Ectodermal cell (in vitro differentiated cells): ENCODE measurements around the gene ST7L.

Experiments
- H3K27ac ChIP-seq: 2 replicates; pipeline ENCODE4 v1.7.0; 2013; ENCODE audit warnings: mild to moderate bottlenecking, low read depth, low read length; ENCODE audit not compliant: insufficient read depth, poor library complexity, severe bottlenecking
- H3K27me3 ChIP-seq: 2 replicates; pipeline ENCODE4 v1.7.0; 2013; ENCODE audit warnings: mild to moderate bottlenecking, low read length; ENCODE audit not compliant: insufficient read depth, control insufficient read depth, poor library complexity, severe bottlenecking
- H3K36me3 ChIP-seq: one replicate; pipeline ENCODE4 v1.7.0; 2013; ENCODE audit warnings: low read length; ENCODE audit not compliant: control insufficient read depth, insufficient read depth
- H3K4me1 ChIP-seq: one replicate; pipeline ENCODE4 v1.7.0; 2013; ENCODE audit warnings: low read length; ENCODE audit not compliant: control insufficient read depth, insufficient read depth
- H3K4me3 ChIP-seq: 2 replicates; pipeline ENCODE4 v1.7.0; 2013; ENCODE audit warnings: low read depth, low read length, control low read depth; ENCODE audit not compliant: insufficient read depth
- H3K9me3 ChIP-seq: 2 replicates; pipeline ENCODE4 v1.7.0; 2013; ENCODE audit warnings: mild to moderate bottlenecking, low read length, moderate library complexity; ENCODE audit not compliant: control insufficient read depth
- WGBS, 2 experiments: methylation state at CpG; one replicate each; pipeline ENCODE4 v1.1.7; 2013; ENCODE audit warnings: missing lambda C conversion rate in 2 of 2; 5-methylcytosine and 5-hydroxymethylcytosine counted together

The ST7L gene

DNA sequence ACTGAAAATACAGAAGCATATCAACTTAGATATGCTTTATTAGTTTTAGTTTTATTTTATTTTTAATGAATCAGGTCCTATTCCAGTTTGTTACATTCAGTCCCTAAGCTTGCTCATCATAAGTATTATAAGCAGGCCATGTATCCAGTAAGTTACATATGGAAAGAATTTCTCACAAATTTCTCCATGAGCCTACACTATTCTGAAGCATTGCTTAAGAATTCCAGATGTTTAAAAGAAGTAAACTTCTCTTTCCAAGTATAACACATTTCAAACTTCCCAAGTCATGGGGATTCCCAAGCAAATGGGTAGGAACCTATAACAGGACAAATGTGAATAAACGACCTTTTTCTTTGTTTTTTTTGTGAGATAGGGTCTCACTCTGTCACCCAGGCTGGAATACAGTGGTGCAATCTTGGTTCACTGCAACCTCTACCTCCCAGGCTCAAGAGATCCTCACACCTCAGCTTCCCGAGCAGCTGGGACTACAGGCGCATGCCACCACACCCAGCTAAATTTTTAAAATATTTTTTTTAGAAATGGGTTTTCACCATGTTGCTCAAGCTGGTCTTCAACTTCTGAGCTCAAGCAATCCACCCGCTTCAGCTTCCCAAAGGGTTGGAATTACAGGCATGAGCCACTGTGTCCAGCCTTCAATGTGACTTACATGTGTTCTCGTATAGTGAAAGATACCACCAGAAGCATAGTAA, 39.0 kb downstream of the ST7L start:
- no peaks in the 10 kb centered on the region for H3K27me3 ChIP-seq
- H3K4me1 ChIP-seq: no peaks in the 10 kb centered on the region
- H3K9me3 ChIP-seq: no peaks in the 10 kb centered on the region
- no peak overlapping the region for H3K4me3 ChIP-seq
- 88 to 91% methylated on average over 5 of the region's 5 CpGs for WGBS, 2 experiments
- no peak overlapping the region for H3K27ac ChIP-seq
- no peaks in the 10 kb centered on the region for H3K36me3 ChIP-seq

DNA sequence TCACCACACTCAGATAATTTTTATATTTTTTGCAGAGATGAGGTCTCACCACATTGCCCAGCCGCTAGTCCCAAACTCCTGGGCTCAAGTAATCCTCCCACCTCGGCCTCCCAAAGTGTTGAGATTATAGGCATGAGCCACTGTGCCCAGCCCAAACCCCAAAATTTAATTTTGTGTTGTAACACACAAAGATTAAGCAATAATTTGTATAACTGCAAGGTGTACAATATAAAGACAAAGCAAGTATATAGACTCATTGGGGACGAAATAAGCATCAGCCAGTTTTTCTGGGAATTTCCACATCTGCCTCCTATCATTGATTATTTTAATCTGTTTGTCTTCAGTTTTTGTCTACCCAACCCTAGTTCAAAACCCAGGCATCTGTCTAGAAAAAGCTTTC, 42.7 kb downstream of the ST7L start:
- H3K36me3 ChIP-seq: peaks cover 12% of the 10 kb centered on the region
- H3K4me3 ChIP-seq: no peak overlapping the region
- H3K4me1 ChIP-seq: no peaks in the 10 kb centered on the region
- H3K27ac ChIP-seq: no peak overlapping the region
- H3K9me3 ChIP-seq: no peaks in the 10 kb centered on the region
- 88 to 97% methylated on average over 3 of the region's 3 CpGs for WGBS, 2 experiments
- H3K27me3 ChIP-seq: no peaks in the 10 kb centered on the region

DNA sequence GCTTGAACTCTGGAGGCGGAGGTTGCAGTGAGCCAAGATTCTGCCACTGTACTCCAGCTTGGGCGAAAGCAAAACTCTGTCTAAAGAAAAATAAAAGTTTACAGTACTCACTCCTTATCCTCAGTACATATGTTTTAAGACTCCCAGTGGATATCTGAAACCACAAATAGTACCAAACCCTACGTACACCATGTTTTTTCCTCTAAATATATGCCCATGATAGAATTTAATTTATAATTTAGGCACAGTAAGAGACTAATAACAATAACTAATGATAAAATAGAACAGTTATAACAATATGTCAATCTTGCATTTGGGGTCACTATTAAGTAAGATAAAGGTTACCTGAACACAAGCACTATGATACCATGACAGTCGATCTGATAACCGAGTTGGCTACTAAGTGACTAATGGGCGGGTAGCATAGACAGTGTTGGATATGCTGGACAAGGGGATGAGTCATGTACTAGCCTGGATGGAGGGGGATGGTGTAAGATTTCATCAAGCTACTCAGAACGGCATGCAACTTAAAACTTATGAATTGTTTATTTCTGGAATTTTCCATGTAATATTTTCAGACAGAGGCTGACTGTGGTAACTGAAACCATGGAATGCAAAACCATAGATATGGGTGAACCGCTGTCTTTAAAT, 43.7 kb downstream of the ST7L start:
- Histone ChIP-seq H3K27me3 (no peaks in the 10 kb centered on the region), H3K9me3 (no peaks in the 10 kb centered on the region), H3K4me3 (no peak overlapping the region), H3K36me3 (peaks cover 12% of the 10 kb centered on the region), H3K27ac (no peak overlapping the region), H3K4me1 (no peaks in the 10 kb centered on the region)
- WGBS, 2 experiments: 96 to 97% methylated on average over 7 to 8 of the region's 8 CpGs

DNA sequence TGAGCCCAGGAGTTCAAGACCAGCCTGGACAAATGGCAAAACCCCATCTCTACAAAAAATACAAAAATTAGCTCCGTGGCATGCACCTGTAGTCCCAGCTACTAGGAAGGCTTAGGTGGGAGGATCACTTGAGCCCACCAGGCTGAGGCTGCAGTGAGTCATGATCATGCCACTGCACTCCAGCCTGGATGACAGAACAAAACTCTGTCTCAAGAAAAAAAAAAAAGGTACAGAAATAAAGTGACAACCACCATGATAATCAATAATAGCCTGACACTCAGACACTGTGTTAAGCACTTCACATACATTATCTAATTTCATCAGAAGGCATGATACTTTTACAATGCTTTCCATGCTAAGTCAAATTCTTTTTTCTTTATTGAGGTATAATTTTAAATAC, 53.1 kb downstream of the ST7L start:
- H3K27ac ChIP-seq: no peak overlapping the region
- 96 to 97% methylated on average over 1 of the region's 1 CpG for WGBS, 2 experiments

DNA sequence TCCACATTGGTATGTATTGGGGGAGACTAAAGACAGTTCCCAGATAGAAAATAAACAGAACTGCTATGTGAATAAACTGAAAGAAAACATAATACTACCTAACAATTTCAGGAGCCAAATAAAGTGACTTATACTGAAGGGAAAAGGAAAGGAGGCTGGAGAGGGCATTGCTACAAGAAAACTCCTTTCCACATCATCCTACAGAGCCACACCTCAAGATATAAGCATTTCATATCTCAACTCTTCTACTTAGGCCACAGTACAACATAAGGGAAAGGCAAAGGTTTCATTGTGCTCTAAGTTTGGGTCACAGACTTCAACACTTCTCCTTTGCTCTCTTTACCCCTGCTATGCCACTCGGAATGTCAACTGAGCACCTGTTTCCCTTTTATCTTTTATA, 54.9 kb downstream of the ST7L start:
- Histone ChIP-seq H3K27ac (no peak overlapping the region), H3K4me3 (no peak overlapping the region), H3K27me3 (no peaks in the 10 kb centered on the region), H3K4me1 (no peaks in the 10 kb centered on the region), H3K9me3 (no peaks in the 10 kb centered on the region), H3K36me3 (no peaks in the 10 kb centered on the region)
- WGBS, 2 experiments: 94% methylated on average over 1 of the region's 1 CpG; no CpG with 5 or more reads in 1 of the 2 experiments

More for the DNA sequence above, 53.1 kb downstream of the ST7L start:
- Histone ChIP-seq H3K4me3 (no peak overlapping the region), H3K36me3 (no peaks in the 10 kb centered on the region), H3K27me3 (no peaks in the 10 kb centered on the region), H3K9me3 (no peaks in the 10 kb centered on the region), H3K4me1 (no peaks in the 10 kb centered on the region)

DNA sequence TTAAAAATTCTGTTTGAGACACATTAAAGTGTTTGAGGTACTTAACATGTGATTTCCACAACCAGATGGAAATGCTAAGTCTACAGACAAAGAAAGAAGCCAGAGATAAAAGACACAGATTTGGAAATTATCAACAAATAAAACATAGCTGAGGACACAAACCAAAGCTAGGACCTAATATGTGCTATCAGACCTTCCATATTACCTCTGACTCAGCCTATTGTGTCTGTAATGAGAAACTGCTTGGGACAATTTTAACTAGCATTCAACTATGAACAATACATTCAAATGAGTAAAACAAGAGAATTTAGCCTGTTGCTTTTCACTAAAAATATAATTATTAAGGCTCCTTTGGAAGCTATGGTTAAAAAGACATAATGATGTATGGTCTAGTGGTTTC, 55.6 kb downstream of the ST7L start:
- Histone ChIP-seq H3K4me3 (no peak overlapping the region), H3K9me3 (no peaks in the 10 kb centered on the region), H3K36me3 (no peaks in the 10 kb centered on the region)

DNA sequence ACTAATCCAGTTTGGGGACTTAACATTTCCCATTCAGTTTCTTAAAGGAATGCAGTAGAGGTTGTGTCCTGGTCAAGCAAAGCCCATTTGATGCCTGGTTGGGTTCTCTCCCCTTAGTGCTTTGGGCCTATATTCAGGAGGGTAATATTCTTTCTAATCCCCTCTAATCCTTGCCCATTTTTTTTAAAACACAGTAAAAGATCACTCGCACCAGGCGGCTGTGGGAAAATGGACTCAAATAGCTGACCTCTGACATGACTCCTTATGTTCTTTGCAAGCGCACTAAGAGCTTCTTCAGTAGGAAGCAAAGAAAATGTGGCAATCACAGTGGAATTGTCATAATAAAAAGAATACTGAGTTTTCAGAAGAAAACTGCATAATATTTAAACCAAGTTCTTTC, 60.3 kb downstream of the ST7L start:
- H3K27me3 ChIP-seq: no peaks in the 10 kb centered on the region
- H3K27ac ChIP-seq: no peak overlapping the region
- H3K36me3 ChIP-seq: no peaks in the 10 kb centered on the region
- no peaks in the 10 kb centered on the region for H3K4me1 ChIP-seq
- H3K9me3 ChIP-seq: no peaks in the 10 kb centered on the region
- WGBS, 2 experiments: 75 to 93% methylated on average over 3 of the region's 3 CpGs
- no peak overlapping the region for H3K4me3 ChIP-seq

More for the DNA sequence above, 55.6 kb downstream of the ST7L start:
- H3K27me3 ChIP-seq: no peaks in the 10 kb centered on the region
- H3K27ac ChIP-seq: no peak overlapping the region
- no peaks in the 10 kb centered on the region for H3K4me1 ChIP-seq

DNA sequence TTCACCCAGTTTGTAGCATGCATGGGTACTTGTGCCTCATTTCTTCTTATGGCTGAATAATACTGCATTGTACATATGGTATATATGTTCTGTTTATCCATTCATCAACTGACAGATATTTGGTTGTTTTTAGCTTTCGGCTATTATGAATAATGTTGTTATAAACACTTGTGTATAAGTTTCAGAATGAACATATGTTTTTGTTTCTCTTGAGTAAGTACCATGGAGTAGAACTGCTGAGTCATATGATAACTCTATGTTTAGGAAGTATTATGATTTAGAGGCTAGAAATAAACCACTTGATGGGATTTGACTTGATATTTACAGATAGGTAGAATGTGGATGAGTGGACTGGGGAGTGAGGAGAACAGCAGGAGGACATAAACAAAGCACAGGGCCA, 61.6 kb downstream of the ST7L start:
- H3K4me3 ChIP-seq: no peak overlapping the region
- H3K27ac ChIP-seq: peak overlapping the region; percentile 39
- no peaks in the 10 kb centered on the region for H3K36me3 ChIP-seq
- H3K27me3 ChIP-seq: no peaks in the 10 kb centered on the region
- no peaks in the 10 kb centered on the region for H3K4me1 ChIP-seq
- no peaks in the 10 kb centered on the region for H3K9me3 ChIP-seq
- WGBS, 2 experiments: 100% methylated on average over 1 of the region's 1 CpG

DNA sequence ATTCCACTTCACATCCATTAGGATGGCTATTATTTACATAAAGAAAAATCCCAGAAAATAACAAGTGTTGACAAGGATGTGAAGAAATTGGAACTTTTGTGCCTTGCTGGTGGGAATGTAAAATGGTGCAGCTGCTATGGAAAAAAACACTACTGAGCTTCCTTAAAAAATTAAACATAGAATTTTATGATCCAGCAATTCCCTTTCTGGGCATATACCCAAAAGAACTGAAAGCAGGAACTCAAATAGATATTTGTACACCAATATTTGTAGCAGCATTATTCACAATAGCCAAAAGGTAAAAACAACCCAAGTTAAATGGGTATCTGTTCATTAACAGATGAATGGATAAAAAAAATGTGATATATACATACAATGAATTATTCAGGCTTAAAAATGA, 64.5 kb downstream of the ST7L start:
- H3K27ac ChIP-seq: no peak overlapping the region
- no peaks in the 10 kb centered on the region for H3K36me3 ChIP-seq
- no peak overlapping the region for H3K4me3 ChIP-seq
- no peaks in the 10 kb centered on the region for H3K27me3 ChIP-seq
- no peaks in the 10 kb centered on the region for H3K9me3 ChIP-seq
- H3K4me1 ChIP-seq: no peaks in the 10 kb centered on the region

DNA sequence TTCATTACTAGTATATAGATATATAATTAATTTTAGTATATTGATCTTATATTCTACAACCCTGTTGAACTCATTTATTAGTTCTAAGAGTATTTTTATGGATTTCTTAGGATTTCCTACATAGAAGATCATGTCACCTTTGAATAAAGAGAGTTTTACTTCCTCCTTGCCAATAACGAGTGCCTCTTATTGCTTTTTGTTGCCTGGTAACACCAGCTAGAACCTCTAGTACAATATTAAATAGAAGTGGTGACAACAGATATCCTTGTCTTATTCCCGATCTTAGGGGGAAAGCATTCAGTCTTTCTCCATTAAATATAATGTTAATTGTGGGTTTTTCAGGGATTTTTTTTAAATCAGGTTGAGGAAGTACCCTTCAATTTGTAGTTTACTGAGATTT, 69.4 kb downstream of the ST7L start:
- no peaks in the 10 kb centered on the region for H3K36me3 ChIP-seq
- H3K27me3 ChIP-seq: no peaks in the 10 kb centered on the region
- no peak overlapping the region for H3K4me3 ChIP-seq
- no peaks in the 10 kb centered on the region for H3K9me3 ChIP-seq
- 90 to 100% methylated on average over 1 to 2 of the region's 2 CpGs for WGBS, 2 experiments
- no peak overlapping the region for H3K27ac ChIP-seq
- H3K4me1 ChIP-seq: no peaks in the 10 kb centered on the region
